ENCODE data around the gene HTR2C. TPM values are rescaled to one million over a fixed set of nuclear protein-coding genes. Genes with fewer than 3 reads are reported as not detected.
A peak's percentile ranks its signal among the peaks of the same experiment; 100 is the strongest.
"Not testable (repeated sequence)": the region's sequence is repeated elsewhere in the genome, so short reads cannot be mapped to it uniquely, and the experiment has no call there.

The HTR2C gene
- total RNA-seq, 4 donors from 2014 or later, result not detected

GRCh38 chrX:114599305-114599704 lies 15.4 kb downstream of the HTR2C start:
- WGBS, 2 donors (ENCODE audit: low coverage in 1 of 2), result 50 to 67% methylated on average over 1 of the region's 1 CpG
- no peak for TF ChIP-seq EP300 (IDR thresholded peaks at IDR 0.05)
- TF ChIP-seq POLR2AphosphoS5 (IDR thresholded peaks at IDR 0.05), result no peak
- no peak for TF ChIP-seq CTCF (IDR thresholded peaks at IDR 0.05)
- no peak for TF ChIP-seq POLR2A (IDR thresholded peaks at IDR 0.05)
- H3K4me3 ChIP-seq, result no peak overlapping the region
- no peaks in the 10 kb centered on the region for H3K27me3 ChIP-seq
- H3K27ac ChIP-seq, result no peak overlapping the region
- no peak for ATAC-seq
- H3K4me1 ChIP-seq, result no peaks in the 10 kb centered on the region
- no peaks in the 10 kb centered on the region for H3K9me3 ChIP-seq
- H3K36me3 ChIP-seq, result no peaks in the 10 kb centered on the region

- TF ChIP-seq EP300 (IDR thresholded peaks at IDR 0.05), result no peak
- Histone ChIP-seq H3K4me1 (no peaks in the 10 kb centered on the region), H3K4me3 (no peak overlapping the region), H3K27ac (no peak overlapping the region), H3K36me3 (no peaks in the 10 kb centered on the region), H3K27me3 (no peaks in the 10 kb centered on the region), H3K9me3 (no peaks in the 10 kb centered on the region)
- no peak for ATAC-seq
- 48 to 52% methylated on average over 3 to 4 of the region's 4 CpGs for WGBS, 2 donors (ENCODE audit: low coverage in 1 of 2)
These were observed 16.0 kb downstream of the HTR2C start for GRCh38 chrX:114599911-114600310.

GRCh38 chrX:114606619-114607018 lies 22.7 kb downstream of the HTR2C start:
- 90% methylated on average over 3 of the region's 10 CpGs; no CpG with 5 or more reads in 1 of the 2 donors for WGBS, 2 donors (ENCODE audit: low coverage in 1 of 2)
- H3K4me3 ChIP-seq, H3K27me3 ChIP-seq, H3K4me1 ChIP-seq, H3K36me3 ChIP-seq, H3K9me3 ChIP-seq, H3K27ac ChIP-seq, ATAC-seq: not testable (repeated sequence)

- Histone ChIP-seq H3K27me3 (no peaks in the 10 kb centered on the region), H3K4me1 (no peaks in the 10 kb centered on the region), H3K4me3 (no peak overlapping the region), H3K36me3 (no peaks in the 10 kb centered on the region), H3K9me3 (no peaks in the 10 kb centered on the region), H3K27ac (no peak overlapping the region)
- ATAC-seq, result no peak
- no peak for TF ChIP-seq POLR2AphosphoS5 (IDR thresholded peaks at IDR 0.05)
- TF ChIP-seq CTCF (IDR thresholded peaks at IDR 0.05), result peak; percentile 43 to 84 (median 60)
- 49 to 57% methylated on average over 11 of the region's 11 CpGs for WGBS, 2 donors (ENCODE audit: low coverage in 1 of 2)
These were observed 27.2 kb downstream of the HTR2C start for GRCh38 chrX:114611018-114611619.

GRCh38 chrX:114615765-114616164 lies 31.9 kb downstream of the HTR2C start:
- H3K27ac ChIP-seq, result no peak overlapping the region
- H3K36me3 ChIP-seq, result no peaks in the 10 kb centered on the region
- no peak for TF ChIP-seq EP300 (IDR thresholded peaks at IDR 0.05)
- no peak for TF ChIP-seq POLR2AphosphoS5 (IDR thresholded peaks at IDR 0.05)
- TF ChIP-seq POLR2A (IDR thresholded peaks at IDR 0.05), result no peak
- TF ChIP-seq CTCF (IDR thresholded peaks at IDR 0.05), result no peak
- no peaks in the 10 kb centered on the region for H3K9me3 ChIP-seq
- no peaks in the 10 kb centered on the region for H3K4me1 ChIP-seq
- no peak overlapping the region for H3K4me3 ChIP-seq
- ATAC-seq, result no peak
- H3K27me3 ChIP-seq, result no peaks in the 10 kb centered on the region

GRCh38 chrX:114619874-114620273 lies 36.0 kb downstream of the HTR2C start:
- Histone ChIP-seq H3K27ac (no peak overlapping the region), H3K4me3 (no peak overlapping the region), H3K36me3 (no peaks in the 10 kb centered on the region), H3K4me1 (no peaks in the 10 kb centered on the region), H3K27me3 (no peaks in the 10 kb centered on the region), H3K9me3 (no peaks in the 10 kb centered on the region)
- ATAC-seq, result no peak
- TF ChIP-seq EP300 (IDR thresholded peaks at IDR 0.05) (no peak), CTCF (IDR thresholded peaks at IDR 0.05) (peak in 1 of 4 experiments; percentile 23)
- WGBS, 2 donors (ENCODE audit: low coverage in 1 of 2), result 40 to 58% methylated on average over 2 of the region's 2 CpGs
